Endodermal cell (in vitro differentiated cells): Measurements from ENCODE around the gene CNTROB. TPM values are rescaled to one million over a fixed set of nuclear protein-coding genes. Genes with fewer than 3 reads are reported as not detected.

Source experiments
- DNase-seq: peaks from one replicate; pipeline ENCODE4 v3.0.0-alpha.2; 2017
- H3K27ac ChIP-seq: 2 replicates; pipeline ENCODE4 v1.5.1; 2013; ENCODE audit warnings: mild to moderate bottlenecking, low read depth, low read length, moderate library complexity
- H3K27me3 ChIP-seq: 2 replicates; pipeline ENCODE4 v1.6.1; 2013; ENCODE audit warnings: mild to moderate bottlenecking, low read length, moderate library complexity; ENCODE audit not compliant: insufficient read depth, control insufficient read depth, poor library complexity, severe bottlenecking
- H3K36me3 ChIP-seq: 2 replicates; pipeline ENCODE4 v1.7.0; 2013; ENCODE audit warnings: mild to moderate bottlenecking, low read length, moderate library complexity; ENCODE audit not compliant: control insufficient read depth, insufficient read depth
- H3K4me1 ChIP-seq: one replicate; pipeline ENCODE4 v1.7.0; 2013; ENCODE audit warnings: low read length; ENCODE audit not compliant: control insufficient read depth, insufficient read depth
- H3K4me3 ChIP-seq: 2 replicates; pipeline ENCODE4 v1.5.1; 2013; ENCODE audit warnings: mild to moderate bottlenecking, low read length, moderate library complexity
- H3K9ac ChIP-seq: 2 replicates; pipeline ENCODE4 v1.6.1; 2013; ENCODE audit warnings: mild to moderate bottlenecking, low read length, moderate library complexity; ENCODE audit not compliant: poor library complexity, severe bottlenecking; ENCODE audit errors: extremely low read depth
- H3K9me3 ChIP-seq: 2 replicates; pipeline ENCODE4 v1.6.1; 2013; ENCODE audit warnings: mild to moderate bottlenecking, low read length, moderate library complexity; ENCODE audit not compliant: control insufficient read depth
- H3K27ac Mint-ChIP-seq: 2 replicates; pipeline ENCODE4 v1.8.0; 2020; ENCODE audit warnings: mixed read lengths
- H3K27me3 Mint-ChIP-seq: 2 replicates; pipeline ENCODE4 v1.8.0; 2021; ENCODE audit warnings: mild to moderate bottlenecking, mixed read lengths; ENCODE audit not compliant: insufficient read depth
- H3K36me3 Mint-ChIP-seq: 2 replicates; pipeline ENCODE4 v1.8.0; 2020; ENCODE audit warnings: low read depth, mixed read lengths
- H3K4me1 Mint-ChIP-seq: 2 replicates; pipeline ENCODE4 v1.8.0; 2020; ENCODE audit warnings: mixed read lengths
- H3K4me3 Mint-ChIP-seq: 2 replicates; pipeline ENCODE4 v1.8.0; 2020; ENCODE audit warnings: mild to moderate bottlenecking, moderate library complexity, mixed read lengths
- H3K9me3 Mint-ChIP-seq: 2 replicates; pipeline ENCODE4 v1.8.0; 2020; ENCODE audit warnings: mild to moderate bottlenecking, mixed read lengths
- WGBS, 2 experiments: methylation state at CpG; one replicate each; pipeline versions ENCODE4 v1.1.5 to v1.1.7; 2013; ENCODE audit warnings: missing lambda C conversion rate in 2 of 2, mixed read lengths in 1 of 2; ENCODE audit not compliant: insufficient coverage in 1 of 2, insufficient read length in 1 of 2; 5-methylcytosine and 5-hydroxymethylcytosine counted together
- total RNA-seq, 2 donors: library from RNA; stranded (reverse); fragmentation: NEBNext Ultra II Directional in 1 of 2; extraction: Animal tissue kit (Norgen Biotek cat#: 25700) in 1 of 2; gene quantifications; 2 replicates in 1 of 2; 3 replicates in 1 of 2; pipeline ENCODE4 v1.2.1, GENCODE V29; 2021
- TF ChIP-seq, protein P1 (sequence below): fragments of 200-600 bp; sonication (generic); conservative IDR thresholded peaks from 2 replicates; pipeline ENCODE4 v1.5.0; 2021; ENCODE audit warnings: antibody characterized with exemption, mild to moderate bottlenecking

The CNTROB gene
- total RNA-seq, 2 donors from 2014 or later, result 47.5 to 57.4 TPM

- Mint-ChIP-seq H3K9me3 (peaks cover 3% of the 10 kb centered on the region), H3K27ac (no peak overlapping the region), H3K4me1 (peaks cover 6% of the 10 kb centered on the region), H3K36me3 (no peaks in the 10 kb centered on the region), H3K4me3 (peak overlapping the region; percentile 45), H3K27me3 (peaks cover 38% of the 10 kb centered on the region)
- no peaks in the 10 kb centered on the region for H3K9me3 ChIP-seq
- TF ChIP-seq, protein P1, sequence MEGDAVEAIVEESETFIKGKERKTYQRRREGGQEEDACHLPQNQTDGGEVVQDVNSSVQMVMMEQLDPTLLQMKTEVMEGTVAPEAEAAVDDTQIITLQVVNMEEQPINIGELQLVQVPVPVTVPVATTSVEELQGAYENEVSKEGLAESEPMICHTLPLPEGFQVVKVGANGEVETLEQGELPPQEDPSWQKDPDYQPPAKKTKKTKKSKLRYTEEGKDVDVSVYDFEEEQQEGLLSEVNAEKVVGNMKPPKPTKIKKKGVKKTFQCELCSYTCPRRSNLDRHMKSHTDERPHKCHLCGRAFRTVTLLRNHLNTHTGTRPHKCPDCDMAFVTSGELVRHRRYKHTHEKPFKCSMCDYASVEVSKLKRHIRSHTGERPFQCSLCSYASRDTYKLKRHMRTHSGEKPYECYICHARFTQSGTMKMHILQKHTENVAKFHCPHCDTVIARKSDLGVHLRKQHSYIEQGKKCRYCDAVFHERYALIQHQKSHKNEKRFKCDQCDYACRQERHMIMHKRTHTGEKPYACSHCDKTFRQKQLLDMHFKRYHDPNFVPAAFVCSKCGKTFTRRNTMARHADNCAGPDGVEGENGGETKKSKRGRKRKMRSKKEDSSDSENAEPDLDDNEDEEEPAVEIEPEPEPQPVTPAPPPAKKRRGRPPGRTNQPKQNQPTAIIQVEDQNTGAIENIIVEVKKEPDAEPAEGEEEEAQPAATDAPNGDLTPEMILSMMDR, result peak; percentile 76
- no peak overlapping the region for H3K9ac ChIP-seq
- no peaks in the 10 kb centered on the region for H3K27me3 ChIP-seq
- DNase-seq, result no peak
- H3K4me1 ChIP-seq, result no peaks in the 10 kb centered on the region
- H3K4me3 ChIP-seq, result no peak overlapping the region
- no peaks in the 10 kb centered on the region for H3K36me3 ChIP-seq
- 46 to 52% methylated on average over 4 to 5 of the region's 5 CpGs for WGBS, 2 experiments
- H3K27ac ChIP-seq, result no peak overlapping the region
Measured at GRCh38 chr17:7988750-7989178, 56.8 kb downstream of the CNTROB start.

DNA sequence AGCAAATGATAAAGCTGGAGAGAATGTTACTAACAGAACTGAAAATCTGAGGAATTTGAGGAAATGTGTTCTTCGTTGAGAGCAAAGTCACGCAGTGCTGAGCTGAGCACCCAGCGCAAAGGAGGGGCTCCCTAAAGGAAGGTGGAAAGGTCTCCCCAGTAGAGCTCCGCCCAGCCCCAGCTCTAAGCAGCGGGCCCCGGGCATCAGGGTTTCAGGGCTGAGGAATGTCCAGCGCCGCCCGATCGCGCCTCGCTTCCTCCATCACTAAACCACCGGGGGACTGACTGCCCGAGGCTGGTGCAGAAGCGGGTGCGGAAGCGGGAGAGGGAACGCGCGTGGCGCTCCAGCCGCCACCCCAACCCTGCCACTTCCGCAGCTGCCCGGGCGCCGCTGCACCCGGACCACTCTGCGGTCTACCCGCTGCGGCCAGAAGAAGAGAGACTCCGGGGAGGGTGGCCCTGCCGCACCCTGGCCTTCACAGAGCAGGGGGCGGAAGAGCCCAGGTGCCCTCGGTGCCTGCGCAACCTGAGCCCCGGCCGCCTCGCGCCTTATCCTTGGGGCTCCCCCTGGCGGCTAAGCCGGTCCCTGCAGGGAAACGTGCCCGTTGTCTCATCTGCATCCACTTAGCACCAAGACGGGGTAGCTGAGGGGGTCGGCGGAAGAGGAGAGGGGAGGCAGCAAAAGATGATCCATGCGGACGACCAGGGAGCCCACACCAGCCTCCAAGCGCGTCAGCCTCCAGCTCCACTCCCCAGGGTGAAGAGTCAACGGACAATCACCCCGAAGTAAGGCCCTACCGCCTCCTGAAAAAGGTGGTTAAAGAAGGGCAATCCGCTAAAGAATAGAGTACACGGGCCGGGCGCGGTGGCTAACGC, 58.0 kb downstream of the CNTROB start:
- Mint-ChIP-seq H3K4me3 (peak overlapping the region; percentile 45), H3K27me3 (peaks cover 42% of the 10 kb centered on the region), H3K9me3 (peaks cover 3% of the 10 kb centered on the region), H3K27ac (no peak overlapping the region), H3K36me3 (no peaks in the 10 kb centered on the region), H3K4me1 (peaks cover 6% of the 10 kb centered on the region)
- Histone ChIP-seq H3K36me3 (no peaks in the 10 kb centered on the region), H3K4me1 (no peaks in the 10 kb centered on the region), H3K27me3 (no peaks in the 10 kb centered on the region), H3K4me3 (peak overlapping the region; percentile 71), H3K27ac (no peak overlapping the region), H3K9ac (peak overlapping the region; percentile 11), H3K9me3 (no peaks in the 10 kb centered on the region)
- peak; percentile 100 for DNase-seq
- WGBS, 2 experiments, result 16 to 26% methylated on average over 32 to 59 of the region's 59 CpGs
- TF ChIP-seq, protein P1, result peak; percentile 98

GRCh38 chr17:7992516-7992915, 60.5 kb downstream of the CNTROB start:
- Mint-ChIP-seq H3K4me1 (peaks cover 3% of the 10 kb centered on the region), H3K4me3 (no peak overlapping the region), H3K27ac (no peak overlapping the region), H3K9me3 (peaks cover 3% of the 10 kb centered on the region), H3K27me3 (peaks cover 37% of the 10 kb centered on the region), H3K36me3 (no peaks in the 10 kb centered on the region)
- Histone ChIP-seq H3K36me3 (no peaks in the 10 kb centered on the region), H3K27ac (no peak overlapping the region), H3K4me1 (no peaks in the 10 kb centered on the region), H3K9me3 (no peaks in the 10 kb centered on the region), H3K4me3 (no peak overlapping the region), H3K9ac (no peak overlapping the region), H3K27me3 (no peaks in the 10 kb centered on the region)
- no peak for DNase-seq
- WGBS, 2 experiments, result 87 to 100% methylated on average over 2 of the region's 2 CpGs
- TF ChIP-seq, protein P1, result no peak
